LNCAP (cell line): ENCODE measurements around the gene SYCE1.

Source experiments
- TF ChIP-seq, protein P1 (sequence below): fragments of 450-650 bp; IDR thresholded peaks from 2 replicates; pipeline ENCODE4 v1.5.1; 2017; ENCODE audit warnings: mild to moderate bottlenecking

SYCE1 gene

DNA sequence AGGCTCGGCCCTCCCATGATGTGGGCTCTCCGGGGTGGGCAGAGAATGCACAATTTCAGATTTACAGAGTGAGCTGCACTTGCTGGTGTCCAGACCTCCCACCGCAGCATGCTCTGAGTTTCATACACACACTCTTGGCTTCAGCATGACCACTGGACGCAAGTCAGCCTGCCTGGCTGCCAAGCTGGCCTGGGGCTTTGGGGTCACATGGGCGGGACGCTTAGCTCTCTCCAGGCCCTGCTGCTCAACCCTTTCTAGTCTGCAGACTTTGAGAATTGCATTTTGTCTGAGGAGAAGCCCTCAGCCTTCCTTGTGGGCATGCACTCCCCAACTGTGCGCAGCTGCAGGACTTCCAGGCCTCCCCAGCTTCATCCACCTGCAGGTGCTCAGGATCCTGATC, 32.5 kb downstream of the SYCE1 start:
- TF ChIP-seq, protein P1, sequence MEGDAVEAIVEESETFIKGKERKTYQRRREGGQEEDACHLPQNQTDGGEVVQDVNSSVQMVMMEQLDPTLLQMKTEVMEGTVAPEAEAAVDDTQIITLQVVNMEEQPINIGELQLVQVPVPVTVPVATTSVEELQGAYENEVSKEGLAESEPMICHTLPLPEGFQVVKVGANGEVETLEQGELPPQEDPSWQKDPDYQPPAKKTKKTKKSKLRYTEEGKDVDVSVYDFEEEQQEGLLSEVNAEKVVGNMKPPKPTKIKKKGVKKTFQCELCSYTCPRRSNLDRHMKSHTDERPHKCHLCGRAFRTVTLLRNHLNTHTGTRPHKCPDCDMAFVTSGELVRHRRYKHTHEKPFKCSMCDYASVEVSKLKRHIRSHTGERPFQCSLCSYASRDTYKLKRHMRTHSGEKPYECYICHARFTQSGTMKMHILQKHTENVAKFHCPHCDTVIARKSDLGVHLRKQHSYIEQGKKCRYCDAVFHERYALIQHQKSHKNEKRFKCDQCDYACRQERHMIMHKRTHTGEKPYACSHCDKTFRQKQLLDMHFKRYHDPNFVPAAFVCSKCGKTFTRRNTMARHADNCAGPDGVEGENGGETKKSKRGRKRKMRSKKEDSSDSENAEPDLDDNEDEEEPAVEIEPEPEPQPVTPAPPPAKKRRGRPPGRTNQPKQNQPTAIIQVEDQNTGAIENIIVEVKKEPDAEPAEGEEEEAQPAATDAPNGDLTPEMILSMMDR: no peak

DNA sequence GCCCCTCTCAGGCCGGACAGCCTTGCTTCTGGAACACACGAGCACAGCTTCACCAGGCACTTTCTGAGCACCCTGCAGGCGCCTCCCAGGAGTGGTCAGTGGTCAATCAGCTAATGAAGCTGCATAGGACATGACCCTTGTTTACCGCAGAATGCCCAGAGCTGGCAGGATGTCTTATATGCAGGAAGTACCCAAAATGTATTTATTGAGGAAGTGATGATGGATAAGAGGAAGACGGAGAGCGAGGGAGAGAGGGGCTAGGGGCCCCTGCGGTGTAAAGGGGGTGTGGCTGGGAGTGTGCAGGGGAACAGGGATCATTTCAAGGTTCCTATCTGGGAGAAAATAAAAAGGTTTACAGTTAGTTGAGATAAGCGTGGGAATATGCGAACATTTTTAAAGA, 34.9 kb downstream of the SYCE1 start:
- TF ChIP-seq, protein P1: no peak

DNA sequence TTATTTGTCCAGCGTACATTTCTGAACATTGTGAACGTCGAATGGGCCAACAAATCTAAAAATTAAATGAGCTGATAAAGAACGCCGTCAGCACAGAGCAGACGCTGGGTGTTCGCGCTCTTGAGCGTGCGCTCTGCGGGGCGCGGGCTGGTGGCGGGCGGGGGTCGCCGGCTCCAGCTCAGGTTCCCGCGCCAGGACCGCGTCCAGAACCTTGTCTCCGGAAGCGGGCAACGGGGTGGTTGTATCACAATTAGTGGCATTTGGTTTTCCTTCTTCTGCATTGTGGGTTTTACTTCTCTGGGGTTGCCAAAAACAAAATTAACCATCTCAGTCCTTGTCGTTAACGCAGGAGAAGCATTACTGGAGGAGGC, 35.8 kb downstream of the SYCE1 start:
- TF ChIP-seq, protein P1: no peak

DNA sequence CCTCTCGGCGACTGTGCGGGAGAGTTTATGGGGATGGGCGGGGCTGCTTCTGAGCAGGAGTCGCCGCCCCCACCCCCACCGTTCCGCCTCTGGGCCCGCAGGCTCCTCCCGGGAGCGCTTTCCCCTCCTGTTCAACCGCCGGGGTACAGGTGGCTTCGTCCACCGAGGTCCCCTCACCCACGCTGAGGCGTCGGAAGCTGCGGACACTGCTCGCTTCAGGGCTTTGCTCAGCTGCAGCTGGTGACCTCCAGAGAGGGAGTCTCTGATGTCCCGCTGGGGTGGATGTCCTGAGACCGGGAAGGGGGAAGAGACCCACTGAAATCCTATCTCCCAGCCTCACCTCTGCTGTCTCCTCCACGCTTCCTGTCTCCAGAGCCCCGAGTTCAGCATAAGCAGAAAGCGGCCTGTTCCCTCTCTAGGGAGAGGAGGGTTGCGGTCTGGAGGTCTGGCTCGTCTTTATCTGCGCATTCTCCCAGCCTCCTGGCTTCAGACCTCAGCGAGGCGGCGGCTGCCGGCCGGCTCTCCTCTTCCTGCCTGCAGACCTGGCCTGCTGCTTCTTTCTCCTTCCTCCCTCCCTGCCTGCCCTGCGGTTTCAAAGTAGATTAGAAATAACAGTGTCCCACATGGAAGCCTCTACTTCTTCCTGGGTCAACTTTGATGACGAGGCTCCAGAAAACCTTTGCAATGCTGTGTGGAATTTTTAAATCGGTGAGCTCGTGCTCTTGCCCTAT, 36.4 kb downstream of the SYCE1 start:
- TF ChIP-seq, protein P1: no peak

DNA sequence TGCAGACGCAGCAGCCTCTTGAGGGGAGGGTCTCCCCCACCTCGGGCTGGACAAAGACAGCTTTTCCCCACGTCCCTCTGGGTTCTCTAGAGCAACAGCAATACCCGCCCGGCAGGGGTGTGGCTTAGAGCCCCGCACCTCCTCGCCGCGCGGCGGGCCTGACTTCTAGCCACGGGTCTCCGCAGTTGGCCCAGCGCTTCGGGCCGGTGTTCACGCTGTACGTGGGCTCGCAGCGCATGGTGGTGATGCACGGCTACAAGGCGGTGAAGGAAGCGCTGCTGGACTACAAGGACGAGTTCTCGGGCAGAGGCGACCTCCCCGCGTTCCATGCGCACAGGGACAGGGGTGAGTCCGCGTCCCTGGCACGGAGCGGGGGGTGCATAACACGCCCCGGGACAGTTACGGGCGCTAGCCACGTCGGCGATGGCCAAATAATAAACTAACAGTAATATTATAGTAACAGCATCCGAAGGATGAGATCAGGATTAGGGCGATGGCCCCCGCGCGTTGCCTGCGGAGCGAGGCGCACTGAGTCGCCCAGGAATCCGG, 37.0 kb downstream of the SYCE1 start:
- TF ChIP-seq, protein P1: no peak

DNA sequence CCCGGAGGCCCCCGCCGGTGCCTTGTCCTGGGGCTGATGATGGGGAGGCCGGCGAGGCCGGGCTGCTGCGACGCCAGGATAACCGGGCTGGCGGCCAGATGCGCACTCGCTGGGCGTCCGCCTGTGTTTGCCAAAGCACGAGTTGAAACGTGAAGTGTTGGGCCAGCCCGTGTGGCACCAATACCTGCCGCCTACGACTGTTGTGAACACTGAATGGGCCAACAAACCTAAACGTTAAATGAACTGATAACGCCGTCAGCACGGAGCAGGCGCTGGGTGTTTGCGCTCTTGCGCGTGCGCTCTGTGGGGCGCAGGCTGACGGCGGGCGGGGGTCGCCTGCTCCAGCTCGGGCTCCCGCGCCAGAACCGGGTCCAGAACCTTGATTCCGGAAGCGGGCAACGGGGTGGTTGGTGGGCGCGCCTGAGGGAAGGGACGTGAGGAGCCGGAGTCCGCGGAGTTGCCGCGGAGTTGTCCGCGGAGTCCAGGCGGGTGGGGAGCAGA, 37.6 kb downstream of the SYCE1 start:
- TF ChIP-seq, protein P1: no peak

DNA sequence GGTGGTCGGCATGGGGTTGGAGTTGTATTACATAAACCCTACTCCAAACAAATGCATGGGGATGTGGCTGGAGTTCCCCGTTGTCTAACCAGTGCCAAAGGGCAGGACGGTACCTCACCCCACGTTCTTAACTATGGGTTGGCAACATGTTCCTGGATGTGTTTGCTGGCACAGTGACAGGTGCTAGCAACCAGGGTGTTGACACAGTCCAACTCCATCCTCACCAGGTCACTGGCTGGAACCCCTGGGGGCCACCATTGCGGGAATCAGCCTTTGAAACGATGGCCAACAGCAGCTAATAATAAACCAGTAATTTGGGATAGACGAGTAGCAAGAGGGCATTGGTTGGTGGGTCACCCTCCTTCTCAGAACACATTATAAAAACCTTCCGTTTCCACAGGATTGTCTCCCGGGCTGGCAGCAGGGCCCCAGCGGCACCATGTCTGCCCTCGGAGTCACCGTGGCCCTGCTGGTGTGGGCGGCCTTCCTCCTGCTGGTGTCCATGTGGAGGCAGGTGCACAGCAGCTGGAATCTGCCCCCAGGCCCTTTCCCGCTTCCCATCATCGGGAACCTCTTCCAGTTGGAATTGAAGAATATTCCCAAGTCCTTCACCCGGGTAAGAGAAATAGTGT, 38.3 kb downstream of the SYCE1 start, which contains the start of gene CYP2E1:
Gene CYP2E1 (plus strand): TSS at position 407 of the 632 bp plus-strand sequence. CDS start 33 bp downstream, at position 440.
- TF ChIP-seq, protein P1: no peak
